GM23338 (cell line): ENCODE data around the gene CTNNAL1. TPM values are rescaled to one million over a fixed set of nuclear protein-coding genes. Genes with fewer than 3 reads are reported as not detected.

ENCODE experiments used
- ATAC-seq: fragments of 200-7000 bp; cut with Tn5 transposase; 3 replicates; pipeline ENCODE4 v1.9.1; 2020
- DNase-seq: peaks from one replicate; pipeline ENCODE4 v3.0.0-alpha.2; 2015; ENCODE audit warnings: low spot score
- H2AFZ ChIP-seq: fragments of 200-600 bp; sonication (generic); 2 replicates; pipeline ENCODE4 v1.8.0; 2016; ENCODE audit warnings: antibody characterized with exemption, mild to moderate bottlenecking, moderate library complexity
- H3F3A ChIP-seq: fragments of 200-600 bp; sonication (generic); replicated peaks from 2 replicates; pipeline ENCODE4 v1.8.0; 2017; ENCODE audit warnings: antibody characterized with exemption, mixed run types, low read depth
- H3K27ac ChIP-seq: fragments of 200-600 bp; sonication (generic); 2 replicates; pipeline ENCODE4 v1.6.1; 2016; ENCODE audit warnings: low read depth
- H3K27me3 ChIP-seq: fragments of 200-600 bp; sonication (generic); 2 replicates; pipeline ENCODE4 v1.8.0; 2016; ENCODE audit warnings: mild to moderate bottlenecking, mixed run types, moderate library complexity; ENCODE audit not compliant: insufficient read depth
- H3K36me3 ChIP-seq: fragments of 200-600 bp; sonication (generic); 2 replicates; pipeline ENCODE4 v1.8.0; 2016; ENCODE audit warnings: mild to moderate bottlenecking; ENCODE audit not compliant: insufficient read depth
- H3K4me1 ChIP-seq: fragments of 200-600 bp; sonication (generic); 2 replicates; pipeline ENCODE4 v1.8.0; 2016; ENCODE audit warnings: mild to moderate bottlenecking, moderate library complexity; ENCODE audit not compliant: insufficient read depth
- H3K4me2 ChIP-seq: fragments of 200-600 bp; sonication (generic); 2 replicates; pipeline ENCODE4 v1.7.1; 2017; ENCODE audit warnings: mixed run types
- H3K4me3 ChIP-seq: fragments of 200-600 bp; sonication (generic); 2 replicates; pipeline ENCODE4 v1.6.1; 2016; ENCODE audit warnings: mixed run types
- H3K79me2 ChIP-seq: fragments of 200-600 bp; sonication (generic); replicated peaks from 2 replicates; pipeline ENCODE4 v1.8.0; 2017; ENCODE audit warnings: mild to moderate bottlenecking; ENCODE audit not compliant: insufficient read depth
- H3K9me2 ChIP-seq: fragments of 200-600 bp; sonication (generic); 2 replicates; pipeline ENCODE4 v1.8.0; 2017; ENCODE audit not compliant: insufficient read depth
- H4K20me1 ChIP-seq: fragments of 200-600 bp; sonication (generic); replicated peaks from 2 replicates; pipeline ENCODE4 v1.8.0; 2017; ENCODE audit warnings: mild to moderate bottlenecking; ENCODE audit not compliant: insufficient read depth
- H3K27ac Mint-ChIP-seq: 2 replicates; pipeline ENCODE4 v1.8.0; 2020; ENCODE audit warnings: inconsistent platforms, mild to moderate bottlenecking, moderate library complexity, mixed read lengths
- H3K27me3 Mint-ChIP-seq: 3 replicates; pipeline ENCODE4 v1.8.0; 2022; ENCODE audit warnings: low read depth, mild to moderate bottlenecking, moderate library complexity, mixed read lengths, inconsistent platforms; ENCODE audit not compliant: insufficient read depth, poor library complexity
- H3K36me3 Mint-ChIP-seq: 3 replicates; pipeline ENCODE4 v1.8.0; 2021; ENCODE audit warnings: low read depth, mild to moderate bottlenecking, inconsistent platforms, moderate library complexity, mixed read lengths
- H3K4me1 Mint-ChIP-seq: 3 replicates; pipeline ENCODE4 v1.8.0; 2020; ENCODE audit warnings: mild to moderate bottlenecking, inconsistent platforms, mixed read lengths
- H3K4me3 Mint-ChIP-seq: 3 replicates; pipeline ENCODE4 v1.8.0; 2021; ENCODE audit warnings: moderate library complexity, mild to moderate bottlenecking, inconsistent platforms, mixed read lengths
- H3K9me3 Mint-ChIP-seq: 3 replicates; pipeline ENCODE4 v1.8.0; 2020; ENCODE audit warnings: moderate library complexity, mild to moderate bottlenecking, inconsistent platforms, mixed read lengths
- CREB1 ChIP-seq: fragments of 250-450 bp; sonication (Bioruptor Pico); IDR thresholded peaks from 2 replicates; pipeline ENCODE4 v1.5.0; 2020; ENCODE audit warnings: low read depth, mild to moderate bottlenecking, moderate library complexity
- CTCF ChIP-seq, 2 experiments: fragments of 200-600 bp in 1 of 2; sonication (generic) in 1 of 2; conservative IDR thresholded peaks; 2 replicates each; pipeline versions ENCODE4 v1.5.1 to v1.6.1; 2016 to 2017; ENCODE audit warnings: antibody characterized with exemption in 2 of 2, low read depth in 2 of 2, mild to moderate bottlenecking in 2 of 2, moderate library complexity in 1 of 2
- ETS1 ChIP-seq: IDR thresholded peaks from 2 replicates; pipeline ENCODE4 v1.6.1; 2016; ENCODE audit warnings: antibody characterized with exemption
- EZH2 ChIP-seq: fragments of 200-600 bp; sonication (generic); IDR thresholded peaks from one replicate; pipeline ENCODE4 v1.8.0; 2017; ENCODE audit warnings: antibody characterized with exemption, mild to moderate bottlenecking, low read depth; ENCODE audit not compliant: unreplicated experiment
- EZH2phosphoT487 ChIP-seq: fragments of 200-600 bp; sonication (generic); IDR thresholded peaks from one replicate; pipeline ENCODE4 v1.8.1; 2018; ENCODE audit warnings: antibody characterized with exemption; ENCODE audit not compliant: unreplicated experiment
- JUNB ChIP-seq: IDR thresholded peaks from one replicate; pipeline ENCODE4 v1.6.1; 2016; ENCODE audit warnings: antibody characterized with exemption; ENCODE audit not compliant: unreplicated experiment
- NANOG ChIP-seq: IDR thresholded peaks from 2 replicates; pipeline ENCODE4 v1.6.1; 2016; ENCODE audit warnings: antibody characterized with exemption, borderline replicate concordance
- POLR2AphosphoS5 ChIP-seq: IDR thresholded peaks from 2 replicates; pipeline ENCODE4 v1.6.1; 2016; ENCODE audit warnings: antibody characterized with exemption, low read depth
- REST ChIP-seq: IDR thresholded peaks from one replicate; pipeline ENCODE4 v1.6.1; 2018; ENCODE audit warnings: antibody characterized with exemption; ENCODE audit not compliant: unreplicated experiment
- STAT1 ChIP-seq: IDR thresholded peaks from one replicate; pipeline ENCODE4 v1.6.1; 2016; ENCODE audit warnings: antibody characterized with exemption; ENCODE audit not compliant: unreplicated experiment
- ZNF114 ChIP-seq: fragments of 250-450 bp; sonication (Bioruptor Pico); IDR thresholded peaks from 2 replicates; pipeline ENCODE4 v1.5.0; 2020; ENCODE audit warnings: mild to moderate bottlenecking, moderate library complexity
- ZNF331 ChIP-seq: fragments of 250-450 bp; sonication (Bioruptor Pico); IDR thresholded peaks from 2 replicates; pipeline ENCODE4 v1.5.0; 2020; ENCODE audit warnings: low read depth, mild to moderate bottlenecking, moderate library complexity
- ZNF462 ChIP-seq: fragments of 250-450 bp; sonication (Bioruptor Pico); IDR thresholded peaks from 2 replicates; pipeline ENCODE4 v1.5.0; 2020; ENCODE audit warnings: mild to moderate bottlenecking, moderate library complexity
- polyA plus RNA-seq: library from polyadenylated mRNA; unstranded; fragments of >200 nt; fragmentation: Nextera tagmentation; extraction: Ambion mirVana; gene quantifications from 2 replicates; pipeline ENCODE4 v1.2.1, GENCODE V29; 2016
- total RNA-seq: library from RNA; depleted of rRNA; stranded (reverse); fragments of >200 nt; shearing (Covaris generic); gene quantifications from 2 replicates; pipeline ENCODE4 v1.2.3, GENCODE V29; 2014

CTNNAL1 gene
- total and polyA plus RNA-seq, 2 experiments from 2014 or later: 63.0 to 211 TPM

GRCh38 chr9:109046346-109046745, 33.0 kb upstream of the CTNNAL1 start:
- H3K4me3 ChIP-seq: no peak overlapping the region
- Mint-ChIP-seq H3K9me3 (no peaks in the 10 kb centered on the region), H3K4me3 (no peak overlapping the region), H3K4me1 (no peaks in the 10 kb centered on the region), H3K27me3 (no peaks in the 10 kb centered on the region), H3K36me3 (peaks cover 76% of the 10 kb centered on the region), H3K27ac (no peak overlapping the region)
- ATAC-seq (no peak), DNase-seq (no peak)
- H3K27me3 ChIP-seq: no peaks in the 10 kb centered on the region
- H3F3A ChIP-seq: no peaks in the 10 kb centered on the region
- H4K20me1 ChIP-seq: peaks cover 7% of the 10 kb centered on the region
- H3K4me1 ChIP-seq: no peaks in the 10 kb centered on the region
- H3K27ac ChIP-seq: no peak overlapping the region
- H3K4me2 ChIP-seq: no peak overlapping the region
- no peaks in the 10 kb centered on the region for H3K9me2 ChIP-seq
- peaks cover 56% of the 10 kb centered on the region for H3K36me3 ChIP-seq
- no peak for TF ChIP-seq ETS1
- TF ChIP-seq CTCF (conservative IDR thresholded peaks at IDR 0.05; ENCODE audit: low read depth in 2 of 2): no peak
- no peak for TF ChIP-seq ZNF331 (CRISPR knock-in tag)
- TF ChIP-seq NANOG: no peak
- TF ChIP-seq POLR2AphosphoS5: no peak
- TF ChIP-seq CREB1 (CRISPR knock-in tag): no peak
- no peak for TF ChIP-seq ZNF462
- no peak for TF ChIP-seq REST
- no peak for TF ChIP-seq EZH2phosphoT487
- TF ChIP-seq EZH2: no peak
- TF ChIP-seq ZNF114 (CRISPR knock-in tag): no peak
- no peak for TF ChIP-seq JUNB
- TF ChIP-seq STAT1: no peak
- H3K79me2 ChIP-seq: no peaks in the 10 kb centered on the region; the same call in 1 of the 2 replicates
- no peak overlapping the region for H2AFZ ChIP-seq
